Measurements from ENCODE around the gene MVB12B. TPM values are rescaled to one million over a fixed set of nuclear protein-coding genes. Genes with fewer than 3 reads are reported as not detected.

MVB12B gene
- total RNA-seq, 1 donor from 2014 or later, result 37.5 TPM

- DNase-seq (ENCODE audit: low spot score), result peak; percentile 27
Measured at GRCh38 chr9:126430124-126430523, 103.5 kb downstream of the MVB12B start.

- DNase-seq (ENCODE audit: low spot score), result peak; percentile 24
Measured at GRCh38 chr9:126431077-126431742, 104.6 kb downstream of the MVB12B start.

GRCh38 chr9:126432659-126433058 lies 106.0 kb downstream of the MVB12B start:
- no peak for DNase-seq (ENCODE audit: low spot score)

- DNase-seq (ENCODE audit: low spot score), result no peak
Measured at GRCh38 chr9:126435105-126435504, 108.5 kb downstream of the MVB12B start.

GRCh38 chr9:126435626-126436025 lies 109.0 kb downstream of the MVB12B start:
- no peak for DNase-seq (ENCODE audit: low spot score)

- DNase-seq (ENCODE audit: low spot score), result no peak
Measured at GRCh38 chr9:126436545-126437267, 110.1 kb downstream of the MVB12B start.

- DNase-seq (ENCODE audit: low spot score), result no peak
Measured at GRCh38 chr9:126437268-126437666, 110.6 kb downstream of the MVB12B start.

- no peak for DNase-seq (ENCODE audit: low spot score)
Measured at GRCh38 chr9:126437701-126438100, 111.1 kb downstream of the MVB12B start.

GRCh38 chr9:126438741-126439401 lies 112.2 kb downstream of the MVB12B start:
- no peak for DNase-seq (ENCODE audit: low spot score)

GRCh38 chr9:126439402-126439765 lies 112.8 kb downstream of the MVB12B start:
- DNase-seq (ENCODE audit: low spot score), result no peak

- DNase-seq (ENCODE audit: low spot score), result no peak
Measured at GRCh38 chr9:126439883-126440653, 113.4 kb downstream of the MVB12B start.

- no peak for DNase-seq (ENCODE audit: low spot score)
Measured at GRCh38 chr9:126440940-126441339, 114.3 kb downstream of the MVB12B start.

GRCh38 chr9:126442636-126443035 lies 116.0 kb downstream of the MVB12B start:
- DNase-seq (ENCODE audit: low spot score), result no peak

- no peak for DNase-seq (ENCODE audit: low spot score)
Measured at GRCh38 chr9:126443144-126443543, 116.5 kb downstream of the MVB12B start.

- DNase-seq (ENCODE audit: low spot score), result no peak
Measured at GRCh38 chr9:126448136-126448535, 121.5 kb downstream of the MVB12B start.

GRCh38 chr9:126448865-126449577 lies 122.4 kb downstream of the MVB12B start:
- DNase-seq (ENCODE audit: low spot score), result no peak

- DNase-seq (ENCODE audit: low spot score), result no peak
Measured at GRCh38 chr9:126449725-126450667, 123.4 kb downstream of the MVB12B start.

- DNase-seq (ENCODE audit: low spot score), result no peak
Measured at GRCh38 chr9:126450668-126451205, 124.1 kb downstream of the MVB12B start.

- DNase-seq (ENCODE audit: low spot score), result no peak
Measured at GRCh38 chr9:126451316-126451885, 124.8 kb downstream of the MVB12B start.

GRCh38 chr9:126452106-126452505 lies 125.5 kb downstream of the MVB12B start:
- DNase-seq (ENCODE audit: low spot score), result no peak
